ENCODE data around the gene CFAP410.
A peak's percentile ranks its signal among the peaks of the same experiment; 100 is the strongest.

The CFAP410 gene

GRCh38 chr21:44300262-44300959 is 38.8 kb downstream of the CFAP410 start:
- DNase-seq (ENCODE audit: low read depth in 2 of 3, low spot score in 2 of 3): peak; percentile 27 to 42 (median 35)

GRCh38 chr21:44299458-44300261 is 39.5 kb downstream of the CFAP410 start, which contains the start of gene PFKL:
PFKL (plus strand) TSS chr21:44300053; CDS start chr21:44300106, 53 bp downstream.
- peak; percentile 34 to 57 (median 56) for DNase-seq (ENCODE audit: low read depth in 2 of 3, low spot score in 2 of 3)

GRCh38 chr21:44299085-44299457 is 40.1 kb downstream of the CFAP410 start:
- no peak for DNase-seq (ENCODE audit: low read depth in 2 of 3, low spot score in 2 of 3)

- no peak for DNase-seq (ENCODE audit: low read depth in 2 of 3, low spot score in 2 of 3)
Measured at GRCh38 chr21:44298301-44298700, 40.9 kb downstream of the CFAP410 start.

GRCh38 chr21:44297525-44298290 is 41.5 kb downstream of the CFAP410 start:
- DNase-seq (ENCODE audit: low read depth in 2 of 3, low spot score in 2 of 3): peak; percentile 54 to 59 (median 57)

GRCh38 chr21:44296916-44297315 is 42.3 kb downstream of the CFAP410 start:
- no peak for DNase-seq (ENCODE audit: low read depth in 2 of 3, low spot score in 2 of 3)

GRCh38 chr21:44296103-44296519 is 43.1 kb downstream of the CFAP410 start:
- DNase-seq (ENCODE audit: low read depth in 2 of 3, low spot score in 2 of 3): no peak

GRCh38 chr21:44295646-44296045 is 43.5 kb downstream of the CFAP410 start:
- no peak for DNase-seq (ENCODE audit: low read depth in 2 of 3, low spot score in 2 of 3)

- no peak for DNase-seq (ENCODE audit: low read depth in 2 of 3, low spot score in 2 of 3)
Measured at GRCh38 chr21:44295163-44295573, 44.0 kb downstream of the CFAP410 start.

- DNase-seq (ENCODE audit: low read depth in 2 of 3, low spot score in 2 of 3): no peak
Measured at GRCh38 chr21:44294391-44295162, 44.6 kb downstream of the CFAP410 start.

GRCh38 chr21:44293551-44294231 is 45.5 kb downstream of the CFAP410 start:
- DNase-seq (ENCODE audit: low read depth in 2 of 3, low spot score in 2 of 3): no peak

GRCh38 chr21:44292812-44293195 is 46.4 kb downstream of the CFAP410 start:
- DNase-seq (ENCODE audit: low read depth in 2 of 3, low spot score in 2 of 3): no peak

- DNase-seq (ENCODE audit: low read depth in 2 of 3, low spot score in 2 of 3): no peak
Measured at GRCh38 chr21:44291936-44292811, 47.0 kb downstream of the CFAP410 start.

GRCh38 chr21:44291078-44291935 is 47.9 kb downstream of the CFAP410 start:
- DNase-seq (ENCODE audit: low read depth in 2 of 3, low spot score in 2 of 3): no peak

GRCh38 chr21:44290327-44291077 is 48.7 kb downstream of the CFAP410 start:
- DNase-seq (ENCODE audit: low read depth in 2 of 3, low spot score in 2 of 3): no peak

- DNase-seq (ENCODE audit: low read depth in 2 of 3, low spot score in 2 of 3): no peak
Measured at GRCh38 chr21:44289381-44290010, 49.7 kb downstream of the CFAP410 start.

All from activated CD8-positive, alpha-beta memory T cell treated with anti-CD3 and anti-CD28 coated beads for 48 hours (primary cell).